Mesothelial cell of epicardium (in vitro differentiated cells): ENCODE results near the gene SH2D3A. TPM values are rescaled to one million over a fixed set of nuclear protein-coding genes. Genes with fewer than 3 reads are reported as not detected.

Experiments used
- DNase-seq, 2 experiments: peaks; one replicate each; pipeline ENCODE4 v3.0.0; 2021; ENCODE audit warnings: low spot score in 2 of 2; ENCODE audit not compliant: unreplicated experiment in 2 of 2
- H3K27ac Mint-ChIP-seq: 2 replicates; pipeline ENCODE4 v1.8.0; 2021; ENCODE audit warnings: mixed read lengths
- H3K27me3 Mint-ChIP-seq: 2 replicates; pipeline ENCODE4 v1.8.0; 2021; ENCODE audit warnings: low read depth, mixed read lengths
- H3K36me3 Mint-ChIP-seq: 2 replicates; pipeline ENCODE4 v1.8.0; 2021; ENCODE audit warnings: mixed read lengths
- H3K4me1 Mint-ChIP-seq: 2 replicates; pipeline ENCODE4 v1.8.0; 2021; ENCODE audit warnings: mixed read lengths
- H3K4me3 Mint-ChIP-seq: 2 replicates; pipeline ENCODE4 v1.8.0; 2021; ENCODE audit warnings: mild to moderate bottlenecking, moderate library complexity, mixed read lengths
- H3K9me3 Mint-ChIP-seq: 2 replicates; pipeline ENCODE4 v1.8.0; 2021; ENCODE audit warnings: mixed read lengths
- CTCF ChIP-seq: fragments of 200-600 bp; sonication (generic); IDR thresholded peaks from one replicate; pipeline ENCODE4 v1.5.0; 2021; ENCODE audit warnings: antibody characterized with exemption; ENCODE audit not compliant: unreplicated experiment
- total RNA-seq: library from RNA; stranded (reverse); gene quantifications from 3 replicates; pipeline ENCODE4 v1.2.1, GENCODE V29; 2021

The SH2D3A gene
- total RNA-seq, 1 donor from 2014 or later = 13.3 TPM

DNA sequence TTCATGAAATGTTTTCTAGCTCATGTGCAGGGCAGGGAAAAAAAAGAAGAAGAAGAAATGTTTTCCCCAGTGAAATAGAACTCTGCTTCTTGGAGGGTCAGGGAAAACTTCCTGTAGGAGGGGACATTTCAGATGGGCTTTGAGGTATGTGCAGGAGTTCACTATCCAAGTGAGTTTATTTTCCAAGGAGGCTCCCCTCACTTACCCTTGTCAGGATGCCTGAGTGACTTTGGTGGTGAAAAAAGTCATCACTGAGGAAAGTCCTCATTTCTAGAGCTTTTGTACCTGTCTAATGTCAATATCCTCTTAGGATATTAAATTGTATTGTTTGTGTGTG is 46.1 kb downstream of the SH2D3A start:
- DNase-seq = no peak
- Mint-ChIP-seq H3K9me3 (no peaks in the 10 kb centered on the region), H3K4me1 (peaks cover 23% of the 10 kb centered on the region), H3K36me3 (no peaks in the 10 kb centered on the region), H3K27ac (peak overlapping the region; percentile 69), H3K27me3 (peaks cover 5% of the 10 kb centered on the region), H3K4me3 (no peak overlapping the region)
- no peak for TF ChIP-seq CTCF

GRCh38 chr19:6720369-6721137 is 46.7 kb downstream of the SH2D3A start, which contains the start of gene C3:
TSS of gene C3 (minus strand) at chr19:6720650. CDS start at chr19:6720589, 61 bp downstream.
- DNase-seq = no peak
- no peaks in the 10 kb centered on the region for H3K36me3 Mint-ChIP-seq
- peaks cover 22% of the 10 kb centered on the region for H3K4me1 Mint-ChIP-seq
- peak within 1 kb of the TSS; percentile 69 for H3K27ac Mint-ChIP-seq
- TF ChIP-seq CTCF = no peak
- H3K9me3 Mint-ChIP-seq = no peaks in the 10 kb centered on the region
- no peak within 1 kb of the TSS for H3K4me3 Mint-ChIP-seq
- peaks cover 5% of the 10 kb centered on the region for H3K27me3 Mint-ChIP-seq

- no peak overlapping the region for H3K27ac Mint-ChIP-seq
- DNase-seq = no peak
- no peak overlapping the region for H3K4me3 Mint-ChIP-seq
- H3K9me3 Mint-ChIP-seq = no peaks in the 10 kb centered on the region
- H3K27me3 Mint-ChIP-seq = peaks cover 5% of the 10 kb centered on the region
- TF ChIP-seq CTCF = no peak
- no peaks in the 10 kb centered on the region for H3K36me3 Mint-ChIP-seq
- peaks cover 21% of the 10 kb centered on the region for H3K4me1 Mint-ChIP-seq
Observed at GRCh38 chr19:6719992-6720368, 47.3 kb downstream of the SH2D3A start.

GRCh38 chr19:6719540-6719861 is 47.7 kb downstream of the SH2D3A start:
- Mint-ChIP-seq H3K27ac (no peak overlapping the region), H3K9me3 (no peaks in the 10 kb centered on the region), H3K4me1 (peaks cover 21% of the 10 kb centered on the region), H3K4me3 (no peak overlapping the region), H3K36me3 (no peaks in the 10 kb centered on the region), H3K27me3 (peaks cover 5% of the 10 kb centered on the region)
- no peak for TF ChIP-seq CTCF
- no peak for DNase-seq

DNA sequence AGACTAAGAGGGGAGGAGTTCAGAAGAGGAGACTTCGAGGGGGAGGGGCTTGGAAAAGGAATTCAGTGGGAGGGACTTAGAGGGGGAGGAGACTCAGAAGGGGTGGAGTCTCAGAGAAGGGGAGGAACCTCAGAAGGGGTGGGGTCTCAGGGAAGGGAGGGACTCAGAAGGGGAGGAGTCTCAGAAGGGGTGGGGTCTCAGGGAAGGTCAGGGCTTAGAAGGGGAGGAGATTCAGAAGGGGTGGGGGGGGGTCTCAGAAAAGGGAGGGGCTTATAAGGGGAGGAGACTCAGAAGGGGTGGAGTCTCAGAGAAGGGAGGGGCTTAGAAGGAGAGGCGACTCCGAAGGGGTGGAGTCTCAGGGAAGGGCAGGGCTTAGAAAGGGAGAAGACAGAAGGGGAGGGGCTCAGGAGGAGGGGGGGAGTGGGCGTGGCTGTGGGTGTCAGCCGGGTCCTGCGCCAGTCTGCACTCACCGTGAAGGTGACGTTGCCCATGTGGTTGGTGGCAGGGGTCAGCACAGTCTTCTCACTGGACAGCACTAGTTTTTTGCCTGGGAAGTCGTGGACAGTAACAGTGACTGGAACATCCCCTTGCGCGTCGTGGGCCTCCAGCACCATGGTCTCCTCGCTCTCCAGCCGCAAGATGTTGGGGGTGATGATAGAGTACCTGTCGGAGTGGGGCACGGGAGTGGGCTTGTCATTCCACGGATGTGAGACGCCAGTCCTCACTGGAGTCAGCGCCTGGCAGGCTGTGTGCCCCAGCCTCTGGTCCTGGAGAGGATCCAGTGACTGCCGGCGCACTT is 48.3 kb downstream of the SH2D3A start:
- H3K36me3 Mint-ChIP-seq = no peaks in the 10 kb centered on the region
- H3K4me1 Mint-ChIP-seq = peaks cover 21% of the 10 kb centered on the region
- peaks cover 11% of the 10 kb centered on the region for H3K27me3 Mint-ChIP-seq
- no peak for DNase-seq
- no peak overlapping the region for H3K27ac Mint-ChIP-seq
- no peaks in the 10 kb centered on the region for H3K9me3 Mint-ChIP-seq
- no peak for TF ChIP-seq CTCF
- H3K4me3 Mint-ChIP-seq = no peak overlapping the region
